ENCODE results near the gene NPHP1. TPM values are rescaled to one million over a fixed set of nuclear protein-coding genes. Genes with fewer than 3 reads are reported as not detected.
"Not testable (repeated sequence)": the region's sequence is repeated elsewhere in the genome, so short reads cannot be mapped to it uniquely, and the experiment has no call there.

The NPHP1 gene
- polyA plus RNA-seq, 4 donors = 12.2 to 23.1 (median 18.4) TPM

DNA sequence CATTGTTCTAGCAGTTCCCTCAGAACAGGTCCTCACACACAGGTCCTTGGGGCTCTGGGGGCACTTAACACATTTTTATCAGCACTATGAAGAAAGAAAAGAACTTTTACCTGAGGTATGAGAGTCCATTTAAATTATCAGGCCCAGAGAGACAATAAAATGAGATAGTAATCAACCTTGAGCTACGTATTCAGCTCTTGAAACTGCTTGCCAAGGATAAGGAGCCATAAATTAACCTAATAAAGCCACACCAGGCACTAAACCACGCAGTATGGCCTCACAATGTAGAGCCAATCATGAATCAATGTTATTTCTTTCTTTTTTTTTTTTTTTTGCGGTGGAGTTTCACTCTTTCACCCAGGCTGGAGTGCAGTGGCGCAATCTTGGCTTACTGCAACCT lies 126.7 kb downstream of the NPHP1 start:
- not testable (repeated sequence) for DNase-seq (ENCODE audit: low read depth in 4 of 4, low spot score in 2 of 4)

DNA sequence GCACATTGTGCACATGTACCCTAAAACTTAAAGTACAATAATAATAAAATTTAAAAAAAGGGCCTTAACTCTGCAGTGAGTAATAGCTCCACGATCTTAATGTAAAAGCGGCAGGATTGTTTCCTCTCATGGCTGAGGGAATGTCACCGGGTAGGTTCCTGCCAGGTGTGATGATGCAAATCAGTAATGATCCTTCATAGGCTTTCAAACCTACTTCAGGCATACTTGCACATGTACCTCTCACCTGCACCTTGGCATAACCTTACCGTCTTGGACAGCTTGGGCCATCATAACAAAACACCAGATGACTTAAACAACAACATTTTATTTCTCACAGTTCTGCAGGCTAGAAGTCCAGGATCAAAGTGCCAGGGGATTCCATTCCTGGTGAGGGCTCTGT lies 128.9 kb downstream of the NPHP1 start:
- DNase-seq (ENCODE audit: low read depth in 4 of 4, low spot score in 2 of 4) = not testable (repeated sequence)

Other genes starting within 250 kb of the NPHP1 start
- gene MALL, start 89.2 kb downstream of the NPHP1 start, polyA plus RNA-seq (ENCODE audit: insufficient read length in 4 of 4) = 10 to 100 TPM; 12.4 to 14.3 (median 13.1) TPM
- gene MTLN, start 7.5 kb upstream of the NPHP1 start, polyA plus RNA-seq (ENCODE audit: insufficient read length in 4 of 4) = 10 to 100 TPM; 12.9 to 25.8 (median 16.3) TPM